Calu3 (cell line): Measurements from ENCODE around the gene HPGD. TPM values are rescaled to one million over a fixed set of nuclear protein-coding genes. Genes with fewer than 3 reads are reported as not detected.

Source experiments
- BruUV-seq: library from RNA; stranded (reverse); fragments of 400-500 nt; replicated peaks from 2 replicates; lab custom pipeline; 2021; lab: Mats Ljungman, UMichigan
- CTCF ChIA-PET: fragments of 300-600 bp; sonication (Branson Sonifier 250); formaldehyde crosslinking; loops from one replicate; lab custom pipeline; 2022; ENCODE audit warnings: antibody characterized with exemption; lab: Charles Lee
- DNase-seq: peaks from one replicate; pipeline ENCODE4 v3.0.0; 2022
- H3K27ac Mint-ChIP-seq: one replicate; pipeline ENCODE4 v1.8.0; 2022; ENCODE audit warnings: mixed read lengths; ENCODE audit not compliant: unreplicated experiment
- H3K27me3 Mint-ChIP-seq: one replicate; pipeline ENCODE4 v1.8.0; 2022; ENCODE audit warnings: mixed read lengths; ENCODE audit not compliant: unreplicated experiment
- H3K36me3 Mint-ChIP-seq: one replicate; pipeline ENCODE4 v1.8.0; 2022; ENCODE audit warnings: mild to moderate bottlenecking, moderate library complexity, mixed read lengths; ENCODE audit not compliant: insufficient read depth, unreplicated experiment
- H3K4me1 Mint-ChIP-seq: one replicate; pipeline ENCODE4 v1.8.0; 2022; ENCODE audit warnings: mild to moderate bottlenecking, low read depth, mixed read lengths; ENCODE audit not compliant: unreplicated experiment
- H3K4me3 Mint-ChIP-seq: one replicate; pipeline ENCODE4 v1.8.0; 2022; ENCODE audit warnings: mild to moderate bottlenecking, low read depth, moderate library complexity, mixed read lengths; ENCODE audit not compliant: unreplicated experiment
- H3K9me3 Mint-ChIP-seq: one replicate; pipeline ENCODE4 v1.8.0; 2022; ENCODE audit warnings: low read depth, mixed read lengths; ENCODE audit not compliant: unreplicated experiment
- CTCF ChIP-seq: fragments of 200-600 bp; IDR thresholded peaks from one replicate; pipeline ENCODE4 v1.8.0; 2022; ENCODE audit warnings: antibody characterized with exemption; ENCODE audit not compliant: unreplicated experiment
- intact Hi-C: fragments of 100-400 bp; cut with micrococcal nuclease; formaldehyde crosslinking; loops from one replicate; pipeline ENCODE4 v1.10.0; 2022; ENCODE audit not compliant: unreplicated experiment
- total RNA-seq: library from RNA; stranded (reverse); gene quantifications from 2 replicates; pipeline ENCODE4 v1.2.3, GENCODE V29; 2022

The HPGD gene
- total RNA-seq, 1 experiment from 2014 or later, result 4.0 TPM

DNA sequence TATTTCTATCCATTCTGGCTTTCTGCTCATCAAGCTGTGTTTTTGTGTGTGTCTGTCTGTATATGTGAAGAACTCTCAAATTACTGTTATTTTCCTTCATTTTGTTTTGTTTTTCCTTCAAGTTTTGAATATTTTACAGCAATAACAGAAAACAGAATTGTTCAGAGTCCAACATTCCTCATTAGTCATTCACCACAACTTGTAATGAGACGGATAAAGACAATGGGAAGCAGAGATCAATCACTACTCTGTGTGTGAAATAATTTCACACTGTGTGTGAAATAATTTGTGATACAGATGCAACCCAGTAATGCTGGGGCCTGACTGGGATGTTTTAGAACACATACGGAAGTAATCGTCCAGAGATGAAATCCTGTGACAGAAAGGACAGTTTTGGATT lies 55.2 kb downstream of the HPGD start:
- Mint-ChIP-seq H3K27ac (peak overlapping the region; percentile 10), H3K27me3 (no peaks in the 10 kb centered on the region), H3K4me1 (peaks cover 27% of the 10 kb centered on the region), H3K4me3 (no peak overlapping the region), H3K36me3 (no peaks in the 10 kb centered on the region), H3K9me3 (no peaks in the 10 kb centered on the region)
- no peak for TF ChIP-seq CTCF
- no TSS peak for BruUV-seq
- intact Hi-C loops, result no loop called here
- CTCF ChIA-PET, result no interaction called here
- no peak for DNase-seq

DNA sequence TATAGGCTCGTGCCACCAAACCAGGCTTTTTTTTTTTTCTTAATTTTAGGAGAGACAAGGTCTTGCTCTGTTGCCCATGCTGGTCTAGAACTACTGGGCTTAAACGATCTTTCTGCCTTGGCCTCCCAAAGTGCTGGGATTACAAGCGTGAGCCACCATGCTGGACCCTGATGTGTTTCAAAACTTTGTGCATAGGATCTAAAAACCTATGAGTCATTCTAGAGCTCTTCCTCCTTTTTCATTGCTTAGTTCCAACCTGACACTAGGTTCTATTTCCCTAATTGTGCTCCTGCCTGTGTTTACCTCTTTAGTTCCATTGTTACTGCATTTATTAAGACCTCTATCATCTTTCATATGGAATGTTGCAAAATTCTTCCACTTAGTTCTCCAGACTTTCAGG lies 57.3 kb downstream of the HPGD start:
- BruUV-seq, result no TSS peak
- peaks cover 42% of the 10 kb centered on the region for H3K4me1 Mint-ChIP-seq
- intact Hi-C loops, result no loop called here
- TF ChIP-seq CTCF, result no peak
- CTCF ChIA-PET, result no interaction called here
- no peaks in the 10 kb centered on the region for H3K9me3 Mint-ChIP-seq
- H3K27me3 Mint-ChIP-seq, result no peaks in the 10 kb centered on the region
- no peaks in the 10 kb centered on the region for H3K36me3 Mint-ChIP-seq
- H3K27ac Mint-ChIP-seq, result no peak overlapping the region
- no peak overlapping the region for H3K4me3 Mint-ChIP-seq
- DNase-seq, result no peak

DNA sequence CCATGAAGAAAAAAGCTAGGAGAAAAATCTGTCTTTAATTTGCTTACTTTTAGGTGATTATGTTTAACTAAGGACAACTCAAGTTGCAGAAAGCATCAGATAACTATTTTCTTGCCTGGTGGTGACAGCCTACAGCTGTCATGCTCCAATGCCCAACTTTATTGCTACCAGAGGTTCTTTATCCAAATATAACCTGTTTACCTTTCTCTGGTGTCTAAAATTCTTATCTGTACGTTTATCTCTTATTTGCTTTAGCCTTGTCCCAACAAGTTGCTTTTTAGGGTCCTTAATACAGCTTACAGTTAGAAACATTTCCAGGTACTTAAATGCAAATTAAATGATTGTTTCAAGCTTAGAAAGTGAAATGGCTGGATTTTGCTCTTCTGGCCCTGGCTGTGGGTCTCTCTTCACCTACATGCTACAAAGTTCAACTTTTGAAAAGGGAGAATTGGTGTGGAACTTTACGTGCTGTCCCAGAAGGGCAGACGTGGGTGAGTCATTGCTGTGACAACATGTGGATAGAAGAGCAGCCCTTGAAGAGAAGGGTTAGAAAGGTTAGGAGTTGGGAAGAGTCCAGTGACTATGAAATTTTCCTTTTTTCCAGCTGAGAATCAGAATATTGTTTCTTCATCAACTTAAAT lies 60.7 kb downstream of the HPGD start:
- no peaks in the 10 kb centered on the region for H3K36me3 Mint-ChIP-seq
- BruUV-seq, result no TSS peak
- peaks cover 41% of the 10 kb centered on the region for H3K4me1 Mint-ChIP-seq
- H3K4me3 Mint-ChIP-seq, result no peak overlapping the region
- no peak for TF ChIP-seq CTCF
- H3K27ac Mint-ChIP-seq, result no peak overlapping the region
- H3K27me3 Mint-ChIP-seq, result no peaks in the 10 kb centered on the region
- intact Hi-C loops, result no loop called here
- CTCF ChIA-PET, result interaction anchor here (1.0 kb wide), 1 partner anchor 38 kb away, joined by 3 read pairs; no protein-coding TSS in a partner anchor
- no peaks in the 10 kb centered on the region for H3K9me3 Mint-ChIP-seq
- no peak for DNase-seq

DNA sequence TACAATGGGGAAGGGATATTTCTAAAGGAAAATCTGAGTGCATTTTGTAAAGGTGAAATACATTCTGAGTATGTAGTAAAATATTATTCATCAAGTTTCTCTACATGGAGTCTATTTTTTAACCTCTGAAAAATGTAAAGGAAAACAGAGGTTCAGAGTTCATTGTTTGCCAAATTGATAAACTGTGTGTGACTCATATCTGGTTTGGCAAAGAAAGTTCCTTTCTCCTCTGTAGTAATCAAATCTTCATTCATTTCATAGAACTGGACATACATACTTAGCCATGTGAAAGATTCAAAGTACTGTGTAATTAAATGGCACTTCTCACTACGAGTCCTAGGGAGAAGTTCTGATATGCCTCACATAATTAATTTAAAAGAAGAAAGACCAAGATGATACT lies 61.6 kb downstream of the HPGD start:
- no peaks in the 10 kb centered on the region for H3K27me3 Mint-ChIP-seq
- intact Hi-C loops, result no loop called here
- DNase-seq, result no peak
- no peaks in the 10 kb centered on the region for H3K9me3 Mint-ChIP-seq
- H3K4me1 Mint-ChIP-seq, result peaks cover 40% of the 10 kb centered on the region
- peak overlapping the region; percentile 36 for H3K27ac Mint-ChIP-seq
- no peaks in the 10 kb centered on the region for H3K36me3 Mint-ChIP-seq
- H3K4me3 Mint-ChIP-seq, result no peak overlapping the region
- no TSS peak for BruUV-seq
- TF ChIP-seq CTCF, result no peak
- CTCF ChIA-PET, result interaction anchor here (1.0 kb wide), 1 partner anchor 37 kb away, joined by 3 read pairs; no protein-coding TSS in a partner anchor
